HG02973 (cell line): ENCODE data around the gene TCEAL3.
A peak's percentile ranks its signal among the peaks of the same experiment; 100 is the strongest.
"Not testable (repeated sequence)": the region's sequence is repeated elsewhere in the genome, so short reads cannot be mapped to it uniquely, and the experiment has no call there.

Experiments
- ATAC-seq: cut with Tn5 transposase; IDR thresholded peaks from one replicate; pipeline ENCODE4 v1.9.1; 2021; ENCODE audit warnings: moderate library complexity; ENCODE audit not compliant: unreplicated experiment

Gene TCEAL3

GRCh38 chrX:103607364-103608305 lies at the start of gene TCEAL3:
Gene TCEAL3, plus strand, starts transcription at chrX:103607963. Its CDS starts 1,102 bp downstream, at chrX:103609065.
- peak; percentile 57 for ATAC-seq

GRCh38 chrX:103560256-103560655 lies 47.5 kb upstream of the TCEAL3 start:
- ATAC-seq: no peak

GRCh38 chrX:103562801-103563200 lies 45.0 kb upstream of the TCEAL3 start:
- no peak for ATAC-seq

DNA sequence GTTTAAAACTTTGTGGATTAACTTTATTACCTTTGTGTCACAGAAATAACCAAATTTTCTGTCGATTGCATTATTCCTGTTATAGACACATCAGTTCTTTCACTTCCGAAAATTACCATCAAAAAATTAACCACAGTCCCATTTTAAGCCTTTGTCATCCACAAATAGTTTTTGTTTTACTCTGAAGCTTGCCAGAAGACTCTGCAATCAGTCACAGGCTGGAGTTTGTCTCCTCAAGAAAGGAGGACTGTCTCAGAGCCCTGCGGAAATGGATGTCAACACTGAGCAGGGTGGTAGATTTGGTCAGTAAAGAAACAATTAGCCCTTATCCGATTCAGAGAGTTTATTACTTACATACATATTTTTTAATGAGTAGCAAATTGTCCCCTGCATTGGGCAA lies 42.6 kb upstream of the TCEAL3 start:
- peak; percentile 92 for ATAC-seq

- no peak for ATAC-seq
These were observed 42.0 kb upstream of the TCEAL3 start for GRCh38 chrX:103565752-103566151.

- no peak for ATAC-seq
These were observed 36.6 kb upstream of the TCEAL3 start for GRCh38 chrX:103571121-103571520.

- no peak for ATAC-seq
These were observed 36.0 kb upstream of the TCEAL3 start for GRCh38 chrX:103571726-103572125.

GRCh38 chrX:103573202-103573601 lies 34.6 kb upstream of the TCEAL3 start:
- ATAC-seq: no peak

DNA sequence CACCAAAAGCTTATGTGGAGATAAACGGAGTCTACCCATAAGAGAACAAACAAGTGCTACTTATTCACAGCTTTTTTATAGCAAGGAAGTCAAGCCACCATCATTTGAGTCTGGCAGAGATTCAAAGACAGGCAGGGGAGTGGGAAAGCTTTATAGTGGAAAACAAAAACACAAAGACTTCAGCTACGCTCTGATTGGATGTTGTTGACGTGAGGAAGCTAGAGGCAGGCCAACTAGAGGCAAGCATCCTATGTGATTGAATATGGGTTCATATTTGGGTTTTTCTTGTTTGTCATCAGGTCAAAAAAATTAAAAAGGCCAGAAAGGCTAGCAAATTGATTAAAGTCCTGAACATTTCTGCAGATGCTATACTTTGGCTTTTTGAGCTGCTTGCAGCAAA lies 23.2 kb upstream of the TCEAL3 start:
- no peak for ATAC-seq

DNA sequence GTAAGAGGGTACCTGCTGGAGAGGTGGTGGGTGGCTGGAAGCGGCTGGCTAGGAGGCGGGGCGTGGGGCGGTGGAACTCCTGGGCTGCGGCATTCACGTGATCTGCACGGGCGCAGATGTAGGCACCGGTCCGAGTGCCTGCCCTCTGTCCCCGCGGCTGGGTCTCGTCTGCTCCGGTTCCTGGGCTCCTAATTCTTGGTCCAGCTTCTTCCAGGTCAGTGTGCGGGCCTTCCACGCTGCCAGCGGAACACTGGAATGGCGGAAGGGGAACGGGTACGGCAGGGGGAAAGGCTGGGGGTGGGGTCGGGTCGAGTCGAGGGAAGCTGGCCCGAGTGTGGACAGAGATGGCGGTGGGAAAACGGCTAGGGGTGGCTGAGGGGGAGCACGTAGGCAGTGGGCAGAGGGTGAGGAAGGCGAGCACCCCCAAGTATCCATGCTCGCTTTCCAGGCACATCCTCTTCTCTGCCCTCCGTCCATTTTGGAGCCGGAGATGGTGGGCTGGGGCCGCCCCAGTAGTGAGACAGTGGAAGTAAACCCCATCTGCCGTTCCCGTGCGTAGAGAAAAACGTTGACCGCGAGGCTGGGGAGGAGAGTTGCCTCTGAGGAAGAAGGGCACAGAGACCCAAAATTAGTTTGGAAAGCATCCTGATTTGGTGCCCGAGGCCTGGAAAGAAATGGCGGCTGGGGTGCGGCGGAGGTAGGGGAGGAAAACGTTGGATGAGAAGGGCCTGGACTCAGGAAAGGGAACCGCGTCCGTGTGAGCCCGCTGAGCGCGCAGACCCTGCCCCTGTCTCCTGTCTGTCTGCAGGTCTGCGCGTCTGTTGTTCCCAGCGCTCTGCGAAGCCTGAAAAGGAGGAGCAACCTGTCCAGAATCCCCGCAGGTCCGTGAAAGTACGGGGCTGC lies 22.1 kb upstream of the TCEAL3 start, which contains the start of gene TCEAL4:
Gene TCEAL4, plus strand, starts transcription at position 105 of the 903 bp plus-strand sequence. CDS start 1,161 bp downstream, outside the sequence.
- peak; percentile 88 for ATAC-seq

- ATAC-seq: no peak
These were observed 21.5 kb upstream of the TCEAL3 start for GRCh38 chrX:103586314-103586646.

DNA sequence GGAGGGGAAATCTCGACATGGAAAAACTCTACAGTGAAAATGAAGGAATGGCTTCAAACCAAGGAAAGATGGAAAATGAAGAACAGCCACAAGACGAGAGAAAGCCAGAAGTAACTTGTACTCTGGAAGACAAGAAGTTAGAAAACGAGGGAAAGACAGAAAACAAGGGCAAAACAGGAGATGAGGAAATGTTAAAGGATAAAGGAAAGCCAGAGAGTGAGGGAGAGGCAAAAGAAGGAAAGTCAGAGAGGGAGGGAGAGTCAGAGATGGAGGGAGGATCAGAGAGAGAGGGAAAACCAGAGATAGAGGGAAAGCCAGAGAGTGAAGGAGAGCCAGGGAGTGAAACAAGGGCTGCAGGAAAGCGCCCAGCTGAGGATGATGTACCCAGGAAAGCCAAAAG lies 21.1 kb upstream of the TCEAL3 start:
- ATAC-seq: no peak

GRCh38 chrX:103592295-103592694 lies 15.5 kb upstream of the TCEAL3 start:
- not testable (repeated sequence) for ATAC-seq

DNA sequence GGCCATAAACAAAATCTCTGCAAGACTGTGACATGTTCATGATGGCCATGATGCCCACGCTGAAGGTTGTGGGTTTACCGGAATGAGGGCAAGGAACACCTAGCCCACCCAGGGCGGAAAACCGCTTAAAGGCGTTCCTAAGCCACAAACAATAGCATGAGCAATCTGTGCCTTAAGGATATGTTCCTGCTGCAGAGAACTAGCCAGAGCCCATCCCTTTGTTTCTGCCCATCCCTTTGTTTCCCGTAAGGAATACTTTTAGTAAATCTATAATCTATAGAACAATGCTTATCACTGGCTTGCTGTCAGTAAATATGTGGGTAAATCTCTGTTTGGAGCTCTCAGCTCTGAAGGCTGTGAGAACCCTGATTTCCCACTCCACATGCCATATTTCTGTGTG lies 12.6 kb upstream of the TCEAL3 start:
- ATAC-seq: not testable (repeated sequence)

DNA sequence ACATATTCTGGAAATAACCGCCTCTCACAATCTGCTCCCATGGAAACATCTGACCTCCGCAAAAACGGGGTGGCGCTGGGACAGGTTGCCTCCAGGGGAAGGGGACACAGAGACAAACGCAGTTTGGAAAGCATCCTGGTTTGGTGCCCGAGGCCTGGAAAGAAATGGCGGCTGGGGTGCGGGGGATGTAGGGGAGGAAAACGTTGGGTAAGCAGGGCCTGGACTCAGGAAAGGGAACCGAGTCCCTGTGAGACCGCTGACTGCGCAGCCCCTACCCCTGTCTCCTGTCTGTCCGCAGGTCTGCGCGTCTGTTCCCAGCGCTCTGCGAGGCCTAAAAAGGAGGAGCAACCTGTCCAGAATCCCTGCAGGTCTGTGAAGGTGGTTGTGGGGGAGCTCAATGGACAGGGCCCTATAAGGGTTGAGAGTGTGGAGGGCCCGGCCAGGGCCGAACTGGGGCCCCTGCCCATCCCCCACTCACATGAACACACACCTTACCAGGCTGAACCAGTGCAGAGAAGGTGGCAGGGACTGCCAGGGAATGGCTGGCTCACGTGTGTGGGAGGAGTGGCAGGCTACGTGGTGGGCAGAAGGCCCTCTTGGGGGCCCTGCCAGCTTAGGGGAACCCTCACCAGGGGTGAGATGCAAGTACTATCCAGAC lies 672 bp downstream of the TCEAL3 start:
- peak; percentile 26 for ATAC-seq

DNA sequence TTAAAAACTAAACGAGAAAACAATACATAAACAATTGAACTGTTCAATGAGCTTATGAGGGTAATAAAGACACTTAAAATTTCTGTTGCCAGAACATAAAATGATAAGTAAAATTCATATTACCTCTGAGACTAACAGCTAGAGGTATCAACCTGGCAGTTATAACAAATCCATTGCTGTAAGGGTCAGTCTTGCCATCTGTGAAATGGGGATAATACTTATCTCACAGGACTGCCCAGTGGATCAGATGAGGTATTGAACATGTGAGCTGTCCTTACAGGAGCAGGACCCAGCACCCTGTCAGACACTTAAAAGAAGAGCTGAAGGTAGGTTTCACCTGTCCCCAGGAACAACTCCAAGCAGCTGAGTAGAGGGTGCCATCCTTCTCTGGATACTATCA lies 2.5 kb downstream of the TCEAL3 start:
- no peak for ATAC-seq

DNA sequence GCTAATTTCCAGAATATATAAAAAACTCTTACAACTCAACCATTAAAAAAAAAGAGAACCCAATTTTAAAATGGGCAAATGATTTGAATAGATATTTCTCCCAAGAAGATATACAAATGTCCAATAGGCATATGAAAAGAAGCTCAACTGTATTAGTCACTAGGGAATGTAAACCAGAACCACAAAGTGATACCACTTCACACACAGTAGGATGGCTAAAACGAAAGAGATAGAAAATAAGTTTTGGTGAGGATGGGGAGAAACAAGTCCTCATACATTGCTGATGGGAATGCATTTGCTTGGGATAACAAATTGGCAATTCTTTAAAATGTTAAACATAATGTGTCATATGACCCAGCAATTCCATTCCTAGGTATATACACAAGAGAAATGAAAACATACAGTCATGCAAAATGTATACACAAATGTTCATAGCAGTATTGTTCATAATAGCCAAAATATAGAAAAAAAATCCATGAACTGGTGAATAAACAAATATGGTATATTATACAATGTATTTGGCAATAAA lies 5.7 kb downstream of the TCEAL3 start:
- no peak for ATAC-seq

DNA sequence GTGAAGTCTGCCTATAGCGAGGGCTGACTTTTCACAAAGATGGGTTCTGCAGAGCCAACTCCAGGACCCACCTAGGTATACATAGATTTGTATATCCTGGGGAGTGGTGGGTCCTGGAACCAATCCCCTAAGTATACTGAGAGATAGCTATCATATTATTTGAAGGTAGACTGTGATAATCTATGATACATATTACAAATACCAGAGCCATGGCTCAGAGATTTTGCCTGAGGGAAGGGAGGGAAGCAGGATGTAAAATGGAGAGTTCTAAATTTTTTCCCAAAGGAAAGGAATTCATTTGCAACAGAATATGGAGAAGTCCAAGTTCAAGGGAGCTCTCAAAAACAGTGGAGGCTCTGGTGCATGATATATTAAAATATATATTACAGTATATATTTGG lies 7.2 kb downstream of the TCEAL3 start:
- no peak for ATAC-seq

- ATAC-seq: no peak
These were observed 8.1 kb downstream of the TCEAL3 start for GRCh38 chrX:103615781-103616371.

DNA sequence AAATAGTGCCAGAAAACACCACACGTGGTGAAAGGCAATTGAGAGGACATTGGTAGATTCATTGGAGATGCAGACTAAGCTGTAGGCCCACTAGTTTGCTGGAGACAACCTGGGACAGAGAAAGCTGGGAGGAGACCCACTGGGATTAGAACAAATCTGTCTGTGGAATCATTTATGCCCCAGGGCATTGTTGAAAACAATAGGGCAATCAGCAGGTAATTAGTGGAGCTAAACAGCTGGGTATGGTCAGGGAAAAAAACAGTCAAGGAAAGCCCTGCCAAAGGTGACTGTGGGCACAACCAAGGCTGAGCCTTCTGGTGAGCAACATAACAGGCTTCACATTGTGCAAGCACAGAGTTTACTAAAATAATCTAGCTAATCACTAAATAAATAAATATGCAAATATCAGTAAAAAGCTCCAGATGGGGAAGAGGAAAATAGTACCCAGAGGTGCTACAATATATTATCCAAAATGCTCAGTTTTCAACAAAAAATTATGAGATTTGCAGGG lies 9.0 kb downstream of the TCEAL3 start:
- no peak for ATAC-seq
